Smooth muscle cell (in vitro differentiated cells): ENCODE data around the gene KAT6B. TPM values are rescaled to one million over a fixed set of nuclear protein-coding genes. Genes with fewer than 3 reads are reported as not detected.

Experiments used
- DNase-seq: peaks from one replicate; lab custom pipeline; 2025; ENCODE audit not compliant: unreplicated experiment; lab: John Stamatoyannopoulos, UW
- H2AFZ ChIP-seq: fragments of 200-600 bp; sonication (generic); 2 replicates; pipeline ENCODE4 v1.6.0; 2016; ENCODE audit warnings: antibody characterized with exemption, low read depth, mild to moderate bottlenecking
- H3F3A ChIP-seq: fragments of 200-600 bp; sonication (generic); 2 replicates; pipeline ENCODE4 v1.6.0; 2017; ENCODE audit warnings: antibody characterized with exemption, low read depth
- H3K27ac ChIP-seq: fragments of 200-600 bp; sonication (generic); 2 replicates; pipeline ENCODE4 v1.5.1; 2016; ENCODE audit warnings: low read depth, mild to moderate bottlenecking
- H3K27me3 ChIP-seq: fragments of 200-600 bp; sonication (generic); 2 replicates; pipeline ENCODE4 v1.6.1; 2016; ENCODE audit warnings: low read depth, mild to moderate bottlenecking
- H3K36me3 ChIP-seq: fragments of 200-600 bp; sonication (generic); 2 replicates; pipeline ENCODE4 v1.5.1; 2016; ENCODE audit warnings: low read depth
- H3K4me1 ChIP-seq: fragments of 200-600 bp; sonication (generic); 2 replicates; pipeline ENCODE4 v1.5.1; 2016; ENCODE audit warnings: low read depth
- H3K4me2 ChIP-seq: fragments of 200-600 bp; sonication (generic); 2 replicates; pipeline ENCODE4 v1.6.0; 2016; ENCODE audit warnings: mild to moderate bottlenecking
- H3K4me3 ChIP-seq: fragments of 200-600 bp; sonication (generic); 2 replicates; pipeline ENCODE4 v1.5.1; 2016; ENCODE audit warnings: mild to moderate bottlenecking
- H3K79me2 ChIP-seq: fragments of 200-600 bp; sonication (generic); 2 replicates; pipeline ENCODE4 v1.6.0; 2016; ENCODE audit warnings: low read depth, mild to moderate bottlenecking
- H3K9ac ChIP-seq: fragments of 200-600 bp; sonication (generic); 2 replicates; pipeline ENCODE4 v1.6.0; 2016; ENCODE audit warnings: low read depth
- H3K9me3 ChIP-seq: fragments of 200-600 bp; sonication (generic); replicated peaks from 2 replicates; pipeline ENCODE4 v1.5.1; 2016; ENCODE audit warnings: low read depth
- H4K20me1 ChIP-seq: fragments of 200-600 bp; sonication (generic); 2 replicates; pipeline ENCODE4 v1.6.0; 2016; ENCODE audit warnings: low read depth
- WGBS: methylation state at CpG from one replicate; pipeline ENCODE4 v1.1.7; 2016; ENCODE audit warnings: low lambda C conversion rate; 5-methylcytosine and 5-hydroxymethylcytosine counted together
- polyA plus RNA-seq: library from polyadenylated mRNA; unstranded; fragments of >200 nt; fragmentation: Nextera tagmentation; extraction: Ambion mirVana; gene quantifications from 2 replicates; pipeline ENCODE4 v1.2.1, GENCODE V29; 2016
- total RNA-seq: library from RNA; depleted of rRNA; stranded (reverse); fragments of >200 nt; gene quantifications from 2 replicates; pipeline ENCODE4 v1.2.3, GENCODE V29; 2014
- TF ChIP-seq, protein P1 (sequence below): fragments of 200-600 bp; sonication (generic); IDR thresholded peaks from 2 replicates; pipeline ENCODE4 v1.5.1; 2017; ENCODE audit warnings: borderline replicate concordance, mild to moderate bottlenecking, antibody characterized with exemption; ENCODE audit not compliant: insufficient read depth, poor library complexity, severe bottlenecking

Gene KAT6B
- total and polyA plus RNA-seq, 2 experiments from 2014 or later, result 9.0 to 19.8 TPM

DNA sequence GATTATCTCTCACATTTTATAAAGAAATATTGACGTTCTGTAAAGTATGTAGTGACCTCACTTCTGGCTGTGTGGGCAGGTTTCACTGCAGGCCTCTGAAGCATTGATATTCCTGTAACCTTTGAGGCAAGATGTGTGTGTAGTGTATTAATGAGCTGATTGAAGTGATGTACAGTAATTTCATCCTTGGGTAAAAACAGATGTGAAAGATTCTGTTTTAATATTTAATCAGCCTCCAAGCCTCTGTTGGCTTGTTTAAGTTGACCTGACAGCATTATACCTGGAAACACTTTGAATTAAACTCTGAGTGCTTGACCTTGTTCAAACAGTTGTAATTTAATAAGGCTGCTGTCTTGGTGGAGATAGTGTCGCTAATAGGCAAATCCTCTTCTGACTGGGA lies 74.9 kb downstream of the KAT6B start:
- TF ChIP-seq, protein P1, sequence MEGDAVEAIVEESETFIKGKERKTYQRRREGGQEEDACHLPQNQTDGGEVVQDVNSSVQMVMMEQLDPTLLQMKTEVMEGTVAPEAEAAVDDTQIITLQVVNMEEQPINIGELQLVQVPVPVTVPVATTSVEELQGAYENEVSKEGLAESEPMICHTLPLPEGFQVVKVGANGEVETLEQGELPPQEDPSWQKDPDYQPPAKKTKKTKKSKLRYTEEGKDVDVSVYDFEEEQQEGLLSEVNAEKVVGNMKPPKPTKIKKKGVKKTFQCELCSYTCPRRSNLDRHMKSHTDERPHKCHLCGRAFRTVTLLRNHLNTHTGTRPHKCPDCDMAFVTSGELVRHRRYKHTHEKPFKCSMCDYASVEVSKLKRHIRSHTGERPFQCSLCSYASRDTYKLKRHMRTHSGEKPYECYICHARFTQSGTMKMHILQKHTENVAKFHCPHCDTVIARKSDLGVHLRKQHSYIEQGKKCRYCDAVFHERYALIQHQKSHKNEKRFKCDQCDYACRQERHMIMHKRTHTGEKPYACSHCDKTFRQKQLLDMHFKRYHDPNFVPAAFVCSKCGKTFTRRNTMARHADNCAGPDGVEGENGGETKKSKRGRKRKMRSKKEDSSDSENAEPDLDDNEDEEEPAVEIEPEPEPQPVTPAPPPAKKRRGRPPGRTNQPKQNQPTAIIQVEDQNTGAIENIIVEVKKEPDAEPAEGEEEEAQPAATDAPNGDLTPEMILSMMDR, result no peak
- no peaks in the 10 kb centered on the region for H3K36me3 ChIP-seq
- H3K27me3 ChIP-seq, result no peaks in the 10 kb centered on the region
- no peak overlapping the region for H3K4me3 ChIP-seq
- H3K27ac ChIP-seq, result no peak overlapping the region
- H4K20me1 ChIP-seq, result peaks cover 93% of the 10 kb centered on the region
- no peak for DNase-seq
- peaks cover 28% of the 10 kb centered on the region for H3K79me2 ChIP-seq
- H3K4me1 ChIP-seq, result peaks cover 3% of the 10 kb centered on the region
- WGBS, result 71% methylated on average over 2 of the region's 2 CpGs
- H2AFZ ChIP-seq, result no peak overlapping the region
- no peak overlapping the region for H3K9ac ChIP-seq
- no peaks in the 10 kb centered on the region for H3K9me3 ChIP-seq
- H3F3A ChIP-seq, result no peaks in the 10 kb centered on the region
- H3K4me2 ChIP-seq, result no peak overlapping the region

DNA sequence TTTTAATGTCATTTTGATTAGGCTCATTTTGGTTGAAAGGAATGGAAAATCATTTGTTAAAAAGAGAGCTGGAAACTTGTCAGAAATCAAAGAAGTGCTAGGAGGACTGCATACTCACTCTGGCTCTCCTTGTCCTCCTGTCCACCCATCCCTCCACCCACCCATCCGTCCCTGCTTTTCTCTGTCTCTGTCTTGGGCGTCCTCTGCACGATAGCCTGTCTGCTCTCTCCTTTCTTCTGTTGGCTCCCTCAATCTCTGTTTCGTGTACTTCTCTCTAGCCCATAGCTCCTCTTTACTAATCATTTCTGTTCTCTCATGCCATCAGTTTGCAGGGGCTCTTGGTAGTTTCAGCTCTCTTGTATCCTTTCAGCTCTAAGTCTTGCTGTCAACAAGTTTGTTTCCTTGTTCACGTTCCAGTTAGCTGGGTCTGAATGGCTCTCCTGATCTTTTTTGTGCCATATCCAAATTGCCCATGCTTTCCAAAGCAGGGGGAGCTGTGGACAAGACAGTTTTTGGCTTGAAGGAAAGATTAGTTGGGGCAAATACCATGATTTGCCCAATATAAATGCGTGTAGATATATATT lies 75.6 kb downstream of the KAT6B start:
- H3K4me2 ChIP-seq, result no peak overlapping the region
- peaks cover 93% of the 10 kb centered on the region for H4K20me1 ChIP-seq
- no peak overlapping the region for H3K4me3 ChIP-seq
- H3K4me1 ChIP-seq, result peaks cover 3% of the 10 kb centered on the region
- no peak for DNase-seq
- no peaks in the 10 kb centered on the region for H3K36me3 ChIP-seq
- 71% methylated on average over 6 of the region's 6 CpGs for WGBS
- TF ChIP-seq, protein P1, result no peak
- H2AFZ ChIP-seq, result no peak overlapping the region
- H3F3A ChIP-seq, result no peaks in the 10 kb centered on the region
- peaks cover 28% of the 10 kb centered on the region for H3K79me2 ChIP-seq
- H3K27ac ChIP-seq, result no peak overlapping the region
- H3K9me3 ChIP-seq, result no peaks in the 10 kb centered on the region
- no peak overlapping the region for H3K9ac ChIP-seq
- no peaks in the 10 kb centered on the region for H3K27me3 ChIP-seq

DNA sequence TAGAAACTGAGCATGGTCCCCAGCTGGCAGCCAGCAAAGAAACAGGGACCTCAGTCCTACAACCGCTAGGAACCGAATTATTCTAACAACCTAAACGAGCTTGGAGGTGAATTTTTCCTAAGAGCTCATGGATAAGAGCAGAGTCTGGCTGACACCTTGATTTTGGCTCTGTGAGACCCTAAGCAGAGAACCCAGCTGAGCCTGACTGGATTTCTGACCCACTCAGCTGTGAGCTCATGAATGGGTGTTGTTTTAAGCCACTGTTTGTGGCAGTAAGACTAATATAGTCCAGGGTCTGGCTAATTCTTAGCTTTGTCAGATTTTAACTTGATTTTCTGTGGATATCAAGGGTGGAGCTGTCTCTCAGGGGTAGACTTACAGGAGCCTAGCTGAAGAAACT lies 77.1 kb downstream of the KAT6B start:
- Histone ChIP-seq H3K4me1 (peaks cover 3% of the 10 kb centered on the region), H2AFZ (no peak overlapping the region), H3K27ac (no peak overlapping the region), H3K9me3 (no peaks in the 10 kb centered on the region), H3K9ac (no peak overlapping the region), H3K79me2 (peaks cover 28% of the 10 kb centered on the region), H3K4me2 (no peak overlapping the region), H3K4me3 (no peak overlapping the region), H3K27me3 (no peaks in the 10 kb centered on the region), H4K20me1 (peaks cover 90% of the 10 kb centered on the region), H3F3A (no peaks in the 10 kb centered on the region), H3K36me3 (no peaks in the 10 kb centered on the region)
- DNase-seq, result no peak
- 92% methylated on average over 3 of the region's 3 CpGs for WGBS
- TF ChIP-seq, protein P1, result no peak

DNA sequence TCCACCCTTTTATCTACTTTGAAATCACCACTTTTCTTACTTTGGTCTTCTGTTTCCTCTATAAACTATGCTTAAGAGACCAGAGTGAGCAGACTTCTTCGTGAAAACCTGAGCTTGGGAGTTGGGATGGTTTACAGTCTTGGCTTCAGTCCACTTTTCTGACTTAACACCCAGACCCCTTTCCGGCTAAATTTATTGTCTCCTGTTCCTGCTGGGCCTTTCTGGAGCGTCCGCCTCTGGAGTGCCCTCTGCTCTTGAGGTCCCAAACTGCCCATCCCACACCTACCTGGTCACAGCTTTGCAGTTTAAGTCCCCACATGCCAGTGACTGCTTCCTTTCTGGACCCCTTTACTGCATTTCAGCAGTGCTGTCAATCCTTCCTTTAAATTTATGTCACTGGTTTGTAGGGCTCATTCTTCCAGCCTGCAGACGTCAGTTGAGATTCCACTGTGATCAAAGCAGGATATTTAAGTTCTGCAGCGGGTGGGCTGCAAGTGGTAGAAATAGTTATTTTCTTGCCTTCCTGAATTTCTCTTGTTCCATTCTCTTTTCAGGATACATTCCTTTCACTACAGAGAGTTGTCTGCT lies 80.3 kb downstream of the KAT6B start:
- WGBS, result 69% methylated on average over 6 of the region's 6 CpGs
- Histone ChIP-seq H3K79me2 (peaks cover 15% of the 10 kb centered on the region), H4K20me1 (peaks cover 93% of the 10 kb centered on the region)

More for the DNA sequence above, 80.3 kb downstream of the KAT6B start:
- Histone ChIP-seq H3K27me3 (no peaks in the 10 kb centered on the region), H3K9me3 (no peaks in the 10 kb centered on the region), H3K36me3 (no peaks in the 10 kb centered on the region), H3K4me2 (no peak overlapping the region), H3K4me1 (no peaks in the 10 kb centered on the region), H3K27ac (no peak overlapping the region), H3K9ac (no peak overlapping the region), H3F3A (no peaks in the 10 kb centered on the region), H2AFZ (no peak overlapping the region), H3K4me3 (no peak overlapping the region)
- no peak for DNase-seq
- TF ChIP-seq, protein P1, result no peak
